HEK293T (cell line): Measurements from ENCODE around the gene SLC45A3.

Experiments
- CTCF ChIA-PET: fragments of 350-600 bp; formaldehyde crosslinking; extraction: SDS; loops from one replicate; lab custom pipeline; 2021; ENCODE audit warnings: antibody characterized with exemption, inconsistent platforms; lab: Yijun Ruan, JAX
- POLR2A ChIA-PET: fragments of 350-600 bp; formaldehyde crosslinking; extraction: SDS; loops from one replicate; lab custom pipeline; 2020; ENCODE audit warnings: antibody characterized with exemption, inconsistent platforms; lab: Yijun Ruan, JAX
- DNase-seq: peaks from one replicate; pipeline ENCODE4 v3.0.0; 2012; ENCODE audit warnings: mixed read lengths; ENCODE audit errors: extremely low spot score
- ARNT ChIP-seq: fragments of 450-650 bp; IDR thresholded peaks from 2 replicates; pipeline ENCODE4 v1.6.1; 2017; ENCODE audit warnings: mild to moderate bottlenecking
- BHLHE40 ChIP-seq: fragments of 450-650 bp; IDR thresholded peaks from 2 replicates; pipeline ENCODE4 v1.6.1; 2016; ENCODE audit warnings: mild to moderate bottlenecking, moderate library complexity, borderline replicate concordance
- CTBP1 ChIP-seq: fragments of 450-650 bp; IDR thresholded peaks from 2 replicates; pipeline ENCODE4 v1.6.1; 2016; ENCODE audit warnings: borderline replicate concordance
- ELF4 ChIP-seq: fragments of 450-650 bp; IDR thresholded peaks from 2 replicates; pipeline ENCODE4 v1.6.1; 2017; ENCODE audit warnings: antibody characterized with exemption
- FOXA1 ChIP-seq: fragments of 450-650 bp; IDR thresholded peaks from 2 replicates; pipeline ENCODE4 v1.6.1; 2016; ENCODE audit warnings: mild to moderate bottlenecking
- FOXK2 ChIP-seq: fragments of 450-650 bp; IDR thresholded peaks from 2 replicates; pipeline ENCODE4 v1.6.1; 2016; ENCODE audit warnings: mild to moderate bottlenecking
- FOXM1 ChIP-seq: fragments of 450-650 bp; IDR thresholded peaks from 2 replicates; pipeline ENCODE4 v1.6.1; 2017; ENCODE audit warnings: mild to moderate bottlenecking, borderline replicate concordance
- HDGF ChIP-seq: fragments of 450-650 bp; IDR thresholded peaks from 2 replicates; pipeline ENCODE4 v1.6.1; 2017; ENCODE audit warnings: antibody characterized with exemption, borderline replicate concordance
- L3MBTL2 ChIP-seq: fragments of 450-650 bp; conservative IDR thresholded peaks from 2 replicates; pipeline ENCODE4 v1.6.1; 2016; ENCODE audit warnings: mild to moderate bottlenecking
- LEF1 ChIP-seq: fragments of 450-650 bp; IDR thresholded peaks from 2 replicates; pipeline ENCODE4 v1.6.1; 2017; ENCODE audit warnings: mild to moderate bottlenecking, borderline replicate concordance
- NFRKB ChIP-seq: fragments of 450-650 bp; IDR thresholded peaks from 2 replicates; pipeline ENCODE4 v1.6.1; 2016; ENCODE audit warnings: mild to moderate bottlenecking, moderate library complexity
- PKNOX1 ChIP-seq: fragments of 450-650 bp; IDR thresholded peaks from 2 replicates; pipeline ENCODE4 v1.6.1; 2016
- SP1 ChIP-seq: fragments of 450-650 bp; IDR thresholded peaks from 2 replicates; pipeline ENCODE4 v1.6.1; 2017
- SUZ12 ChIP-seq: fragments of 450-650 bp; IDR thresholded peaks from 2 replicates; pipeline ENCODE4 v1.6.1; 2016; ENCODE audit warnings: mild to moderate bottlenecking
- TARDBP ChIP-seq: fragments of 450-650 bp; IDR thresholded peaks from 2 replicates; pipeline ENCODE4 v1.6.1; 2016
- ZNF384 ChIP-seq: fragments of 450-650 bp; IDR thresholded peaks from 2 replicates; pipeline ENCODE4 v1.6.1; 2016

Gene SLC45A3

DNA sequence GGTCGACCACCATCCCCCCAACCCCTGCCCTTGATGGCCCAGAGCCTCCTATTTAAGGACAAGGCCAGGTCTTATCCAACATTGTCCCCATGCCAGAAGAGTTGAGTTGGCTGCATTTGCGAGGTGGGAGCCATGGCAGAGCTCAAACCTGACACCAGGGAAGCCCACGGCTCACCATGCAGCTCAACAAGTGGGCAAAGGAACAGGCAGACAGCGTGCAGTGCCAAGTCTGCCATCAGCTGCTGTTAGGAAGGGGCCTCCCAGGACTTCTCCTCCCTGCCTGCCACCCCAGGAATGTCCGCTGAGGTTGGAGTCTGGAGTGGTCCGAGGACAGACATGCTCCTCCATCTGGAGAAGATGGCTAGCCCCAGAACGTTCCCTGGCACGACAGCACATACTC lies 19.9 kb downstream of the SLC45A3 start:
- CTCF ChIA-PET: interaction anchor here (1.0 to 9.9 kb wide), 7 partner anchors 28 to 131 kb away, joined by 3 to 146 read pairs (median 17); partner anchors contain the start of gene ELK4
- TF ChIP-seq L3MBTL2 (no peak), ARNT (no peak), ELF4 (no peak), SUZ12 (no peak), NFRKB (no peak), SP1 (no peak), CTBP1 (no peak), HDGF (no peak), BHLHE40 (no peak), PKNOX1 (no peak), FOXA1 (no peak), FOXK2 (no peak), TARDBP (no peak), FOXM1 (no peak), ZNF384 (no peak), LEF1 (no peak)
- DNase-seq: no peak
- POLR2A ChIA-PET: interaction anchor here (1.0 to 1.7 kb wide), 2 partner anchors 28 to 50 kb away, joined by 5 read pairs; partner anchors contain the start of gene ELK4

DNA sequence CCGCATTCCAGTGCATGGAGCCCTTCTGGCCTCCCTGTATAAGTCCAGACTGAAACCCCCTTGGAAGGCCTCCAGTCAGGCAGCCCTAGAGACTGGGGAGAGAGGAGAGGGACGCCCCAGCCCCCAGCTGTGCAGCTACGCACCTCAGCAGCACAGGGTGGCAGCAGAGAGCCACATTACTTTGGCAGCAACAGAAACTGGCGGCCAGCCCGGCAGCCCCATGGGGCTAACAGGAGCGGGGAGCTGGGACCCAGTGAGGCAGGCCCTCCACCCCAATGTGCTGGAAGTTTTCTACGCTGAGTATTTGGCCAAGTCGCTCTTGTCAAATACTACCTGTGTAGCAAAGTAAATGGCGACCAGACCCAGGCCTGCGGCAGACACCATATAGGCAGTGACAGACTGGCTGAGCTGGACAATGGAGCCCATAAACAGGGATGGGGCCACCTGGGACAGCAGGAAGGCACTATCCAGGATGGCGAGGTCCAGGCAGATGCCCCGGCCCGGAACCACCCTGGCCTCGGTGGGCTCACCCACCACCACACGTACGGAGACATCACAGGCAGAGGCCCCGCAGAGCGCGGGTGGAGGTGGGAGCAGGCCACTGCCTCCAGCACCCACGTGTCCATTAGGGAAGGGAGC lies 21.2 kb downstream of the SLC45A3 start:
- CTCF ChIA-PET: interaction anchor here (0.6 to 9.9 kb wide), 34 partner anchors 9 to 326 kb away, joined by 3 to 146 read pairs (median 6); partner anchors contain the start of genes ELK4 and SLC45A3
- POLR2A ChIA-PET: interaction anchor here (1.1 to 1.7 kb wide), 3 partner anchors 27 to 51 kb away, joined by 3 to 5 read pairs (median 5); no protein-coding TSS in a partner anchor
- DNase-seq: peak; percentile 92
- TF ChIP-seq L3MBTL2 (no peak), ARNT (no peak), HDGF (no peak), BHLHE40 (no peak), NFRKB (no peak), SUZ12 (no peak), FOXA1 (no peak), FOXK2 (no peak), SP1 (no peak), TARDBP (no peak), ZNF384 (no peak), ELF4 (no peak), LEF1 (no peak), FOXM1 (no peak), PKNOX1 (no peak), CTBP1 (no peak)

DNA sequence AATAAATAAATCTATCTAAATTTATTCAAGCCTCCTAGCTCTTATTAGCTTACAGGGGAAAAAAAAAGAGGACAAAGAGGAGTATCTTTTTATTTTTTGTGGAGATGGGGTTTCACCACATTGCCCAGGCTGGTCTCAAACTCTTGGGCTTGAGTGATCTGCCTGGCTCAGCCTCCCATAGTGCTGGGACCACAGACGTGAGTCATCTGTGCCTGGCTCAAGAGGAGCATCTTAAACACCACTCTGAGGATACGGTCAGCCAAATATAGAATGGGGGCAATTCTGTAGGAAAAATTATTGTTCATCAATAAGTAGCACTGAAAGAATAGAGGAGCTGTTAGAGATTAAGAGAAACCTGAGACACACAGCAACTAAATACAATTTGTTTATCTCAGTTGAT lies 24.1 kb downstream of the SLC45A3 start:
- POLR2A ChIA-PET: interaction anchor here (0.7 kb wide), 1 partner anchor 24 kb away, joined by 4 read pairs; the partner anchor contains the start of gene ELK4
- TF ChIP-seq ARNT: no peak
- no peak for TF ChIP-seq TARDBP
- no peak for TF ChIP-seq L3MBTL2
- no peak for TF ChIP-seq FOXA1
- no peak for TF ChIP-seq NFRKB
- TF ChIP-seq SUZ12: no peak
- TF ChIP-seq ZNF384: no peak
- no peak for DNase-seq
- CTCF ChIA-PET: interaction anchor here (0.7 to 9.9 kb wide), 4 partner anchors 55 to 132 kb away, joined by 3 to 146 read pairs (median 14); no protein-coding TSS in a partner anchor

DNA sequence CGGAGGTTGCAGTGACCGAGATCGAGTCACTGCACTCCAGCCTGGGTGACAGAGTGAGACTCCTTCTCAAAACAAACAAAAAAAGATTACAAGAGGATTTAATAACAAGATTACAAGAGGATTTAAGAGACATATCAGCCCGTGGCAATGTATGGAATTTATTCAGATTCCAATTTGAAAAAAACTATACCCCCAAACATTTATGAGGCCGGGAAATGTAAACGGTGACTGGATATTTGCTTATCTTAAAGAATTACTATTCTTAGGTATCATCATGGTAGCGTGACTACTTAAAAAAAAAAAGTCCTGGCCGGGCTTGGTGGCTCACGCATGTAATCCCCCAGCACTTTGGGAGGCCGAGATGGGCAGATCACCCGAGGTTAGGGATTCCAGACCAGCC lies 27.3 kb downstream of the SLC45A3 start:
- POLR2A ChIA-PET: no interaction called here
- CTCF ChIA-PET: interaction anchor here (0.6 to 9.9 kb wide), 2 partner anchors 59 to 72 kb away, joined by 3 to 146 read pairs; no protein-coding TSS in a partner anchor
- TF ChIP-seq FOXK2 (no peak), SUZ12 (no peak), ZNF384 (0 out of 2 replicates have a peak, but pooled peaks have one; percentile 12), BHLHE40 (no peak)
- DNase-seq: no peak

DNA sequence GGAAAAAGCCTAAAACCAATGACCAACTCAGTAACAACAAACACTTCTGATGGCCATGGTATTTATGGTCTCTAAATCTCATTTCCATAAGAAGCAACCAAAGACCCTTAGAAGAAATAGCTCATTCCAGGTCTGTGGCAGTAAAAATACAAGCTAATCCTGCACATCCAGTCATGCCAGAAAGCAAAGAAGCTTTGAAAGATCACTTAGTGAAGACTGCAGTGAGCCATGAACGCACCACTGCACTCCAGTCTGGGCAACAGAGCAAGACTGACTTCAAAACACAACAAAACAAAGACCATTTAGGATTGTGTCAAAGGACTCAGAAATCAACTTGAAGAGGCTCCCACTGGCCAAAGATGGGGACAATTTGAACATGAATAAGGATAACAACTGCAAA lies 30.1 kb downstream of the SLC45A3 start:
- CTCF ChIA-PET: interaction anchor here (1.7 to 3.6 kb wide), 2 partner anchors 9 to 58 kb away, joined by 6 to 18 read pairs; no protein-coding TSS in a partner anchor
- POLR2A ChIA-PET: interaction anchor here (0.6 kb wide), 1 partner anchor 18 kb away, joined by 3 read pairs; the partner anchor contains the start of gene ELK4
- TF ChIP-seq LEF1 (no peak), CTBP1 (no peak), BHLHE40 (no peak), ARNT (no peak), NFRKB (no peak), PKNOX1 (no peak), L3MBTL2 (no peak)
- no peak for DNase-seq

DNA sequence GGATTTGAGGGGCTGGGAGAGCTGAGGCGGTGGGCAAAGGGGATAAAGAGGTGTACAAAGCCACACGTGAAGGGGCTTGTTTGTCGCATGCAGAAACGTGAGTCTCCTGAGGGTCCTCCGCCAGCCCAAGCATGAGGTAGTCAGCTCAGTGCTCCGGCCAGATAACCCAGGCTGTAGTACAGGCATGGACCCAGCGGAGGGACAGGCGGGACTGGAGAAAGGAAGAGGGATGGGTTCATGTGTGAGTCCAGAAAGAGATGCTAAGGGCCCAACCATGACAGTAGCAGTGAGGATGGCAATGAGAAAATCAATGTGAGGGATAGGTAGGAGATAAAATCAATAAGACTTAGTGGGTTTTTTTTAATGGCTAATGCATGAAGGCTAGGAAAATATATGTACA lies 34.8 kb downstream of the SLC45A3 start:
- no peak for DNase-seq
- ChIA-PET POLR2A (interaction anchor here (1.0 to 2.2 kb wide), 2 partner anchors 13 to 54 kb away, joined by 3 to 7 read pairs; partner anchors contain the start of gene ELK4), CTCF (interaction anchor here (0.7 kb wide), 1 partner anchor 54 kb away, joined by 3 read pairs; no protein-coding TSS in a partner anchor)
- TF ChIP-seq BHLHE40: no peak
- TF ChIP-seq SUZ12: no peak
- no peak for TF ChIP-seq NFRKB
- no peak for TF ChIP-seq ZNF384
- no peak for TF ChIP-seq FOXA1
- no peak for TF ChIP-seq SP1
- no peak for TF ChIP-seq L3MBTL2
- no peak for TF ChIP-seq CTBP1
- no peak for TF ChIP-seq PKNOX1
- TF ChIP-seq ELF4: no peak
- no peak for TF ChIP-seq LEF1
- no peak for TF ChIP-seq TARDBP
- TF ChIP-seq FOXK2: no peak
- no peak for TF ChIP-seq ARNT
